Caco-2 (cell line): ENCODE measurements around the gene PHKB. TPM values are rescaled to one million over a fixed set of nuclear protein-coding genes. Genes with fewer than 3 reads are reported as not detected.

Source experiments
- BruUV-seq: library from RNA; stranded (reverse); fragments of 400-500 nt; replicated peaks from 2 replicates; lab custom pipeline; 2021; lab: Mats Ljungman, UMichigan
- CTCF ChIA-PET: fragments of 300-600 bp; sonication (Branson Sonifier 250); formaldehyde crosslinking; loops from one replicate; lab custom pipeline; 2022; ENCODE audit warnings: antibody characterized with exemption; lab: Charles Lee
- POLR2A ChIA-PET: fragments of 300-600 bp; sonication (Branson Sonifier 250); formaldehyde crosslinking; loops from one replicate; lab custom pipeline; 2022; ENCODE audit warnings: antibody characterized with exemption; lab: Charles Lee
- DNase-seq, 2 experiments: peaks; one replicate each; pipeline versions ENCODE4 v3.0.0 to v3.0.0-alpha.2; 2020 to 2022
- H3K27me3 ChIP-seq: replicated peaks from 2 replicates; pipeline ENCODE4 v1.6.0; 2011; ENCODE audit warnings: low read length; ENCODE audit not compliant: control insufficient read depth, insufficient read depth
- H3K36me3 ChIP-seq: 2 replicates; pipeline ENCODE4 v1.5.1; 2011; ENCODE audit warnings: low read length; ENCODE audit not compliant: control insufficient read depth, insufficient read depth
- H3K4me1 ChIP-seq: fragments of 250-450 bp; sonication (Bioruptor Pico); 2 replicates; pipeline ENCODE4 v1.5.1; 2020; ENCODE audit warnings: mild to moderate bottlenecking
- H3K4me3 ChIP-seq: 2 replicates; pipeline ENCODE4 v1.5.1; 2011; ENCODE audit warnings: low read depth, mild to moderate bottlenecking, control low read depth, low read length
- H3K9me3 ChIP-seq: fragments of 250-450 bp; sonication (Bioruptor Pico); 2 replicates; pipeline ENCODE4 v1.5.1; 2020; ENCODE audit warnings: mild to moderate bottlenecking, moderate library complexity
- H3K27ac Mint-ChIP-seq: one replicate; pipeline ENCODE4 v1.8.0; 2022; ENCODE audit warnings: mixed read lengths; ENCODE audit not compliant: unreplicated experiment
- H3K27me3 Mint-ChIP-seq: one replicate; pipeline ENCODE4 v1.8.0; 2022; ENCODE audit warnings: mixed read lengths; ENCODE audit not compliant: insufficient read depth, unreplicated experiment
- H3K36me3 Mint-ChIP-seq: one replicate; pipeline ENCODE4 v1.8.0; 2022; ENCODE audit warnings: mild to moderate bottlenecking, mixed read lengths; ENCODE audit not compliant: insufficient read depth, unreplicated experiment
- H3K4me1 Mint-ChIP-seq: one replicate; pipeline ENCODE4 v1.8.0; 2022; ENCODE audit warnings: low read depth, mixed read lengths; ENCODE audit not compliant: unreplicated experiment
- H3K4me3 Mint-ChIP-seq: one replicate; pipeline ENCODE4 v1.8.0; 2022; ENCODE audit warnings: mild to moderate bottlenecking, moderate library complexity, mixed read lengths; ENCODE audit not compliant: unreplicated experiment
- H3K9me3 Mint-ChIP-seq: one replicate; pipeline ENCODE4 v1.8.0; 2022; ENCODE audit warnings: mixed read lengths; ENCODE audit not compliant: unreplicated experiment
- intact Hi-C: fragments of 100-400 bp; cut with micrococcal nuclease; formaldehyde crosslinking; loops from one replicate; pipeline ENCODE4 v1.10.0; 2022; ENCODE audit not compliant: unreplicated experiment
- total RNA-seq: library from RNA; stranded (reverse); gene quantifications from 2 replicates; pipeline ENCODE4 v1.2.3, GENCODE V29; 2022
- TF ChIP-seq, protein P1 (sequence below), 2 experiments: fragments of 200-600 bp in 1 of 2; IDR thresholded peaks; 1 replicate in 1 of 2; 2 replicates in 1 of 2; pipeline versions ENCODE4 v1.5.1 to v1.8.0; 2011 to 2022; ENCODE audit warnings: antibody characterized with exemption in 1 of 2, control low read depth in 1 of 2, inconsistent platforms in 1 of 2, low read depth in 1 of 2, low read length in 1 of 2, mild to moderate bottlenecking in 1 of 2, moderate library complexity in 1 of 2; ENCODE audit not compliant: insufficient read depth in 1 of 2, severe bottlenecking in 1 of 2, unreplicated experiment in 1 of 2

Gene PHKB
- total RNA-seq, 1 experiment from 2014 or later, result 74.2 TPM

- H3K9me3 Mint-ChIP-seq, result peaks cover 4% of the 10 kb centered on the region
- CTCF ChIA-PET, result no interaction called here
- Histone ChIP-seq H3K4me3 (no peak overlapping the region), H3K4me1 (peaks cover 8% of the 10 kb centered on the region), H3K36me3 (no peaks in the 10 kb centered on the region), H3K9me3 (no peaks in the 10 kb centered on the region), H3K27me3 (no peaks in the 10 kb centered on the region)
- H3K36me3 Mint-ChIP-seq, result no peaks in the 10 kb centered on the region
- BruUV-seq, result no TSS peak
- intact Hi-C loops, result no loop called here
- TF ChIP-seq, protein P1, sequence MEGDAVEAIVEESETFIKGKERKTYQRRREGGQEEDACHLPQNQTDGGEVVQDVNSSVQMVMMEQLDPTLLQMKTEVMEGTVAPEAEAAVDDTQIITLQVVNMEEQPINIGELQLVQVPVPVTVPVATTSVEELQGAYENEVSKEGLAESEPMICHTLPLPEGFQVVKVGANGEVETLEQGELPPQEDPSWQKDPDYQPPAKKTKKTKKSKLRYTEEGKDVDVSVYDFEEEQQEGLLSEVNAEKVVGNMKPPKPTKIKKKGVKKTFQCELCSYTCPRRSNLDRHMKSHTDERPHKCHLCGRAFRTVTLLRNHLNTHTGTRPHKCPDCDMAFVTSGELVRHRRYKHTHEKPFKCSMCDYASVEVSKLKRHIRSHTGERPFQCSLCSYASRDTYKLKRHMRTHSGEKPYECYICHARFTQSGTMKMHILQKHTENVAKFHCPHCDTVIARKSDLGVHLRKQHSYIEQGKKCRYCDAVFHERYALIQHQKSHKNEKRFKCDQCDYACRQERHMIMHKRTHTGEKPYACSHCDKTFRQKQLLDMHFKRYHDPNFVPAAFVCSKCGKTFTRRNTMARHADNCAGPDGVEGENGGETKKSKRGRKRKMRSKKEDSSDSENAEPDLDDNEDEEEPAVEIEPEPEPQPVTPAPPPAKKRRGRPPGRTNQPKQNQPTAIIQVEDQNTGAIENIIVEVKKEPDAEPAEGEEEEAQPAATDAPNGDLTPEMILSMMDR (IDR thresholded peaks at IDR 0.05; ENCODE audit: insufficient read depth in 1 of 2, low read depth in 1 of 2, low read length in 1 of 2, severe bottlenecking in 1 of 2, unreplicated experiment in 1 of 2), result no peak
- no peaks in the 10 kb centered on the region for H3K27me3 Mint-ChIP-seq
- no peak overlapping the region for H3K4me3 Mint-ChIP-seq
- no peak overlapping the region for H3K27ac Mint-ChIP-seq
- no peak for DNase-seq
- H3K4me1 Mint-ChIP-seq, result peaks cover 6% of the 10 kb centered on the region
- POLR2A ChIA-PET, result no interaction called here
These were observed 258.6 kb downstream of the PHKB start for GRCh38 chr16:47719713-47720112.

GRCh38 chr16:47721006-47721637 is 260.0 kb downstream of the PHKB start:
- intact Hi-C loops, result no loop called here
- BruUV-seq, result no TSS peak
- Histone ChIP-seq H3K36me3 (no peaks in the 10 kb centered on the region), H3K4me3 (no peak overlapping the region), H3K4me1 (peaks cover 16% of the 10 kb centered on the region), H3K27me3 (no peaks in the 10 kb centered on the region), H3K9me3 (no peaks in the 10 kb centered on the region)
- no peak overlapping the region for H3K4me3 Mint-ChIP-seq
- no peaks in the 10 kb centered on the region for H3K9me3 Mint-ChIP-seq
- POLR2A ChIA-PET, result no interaction called here
- peaks cover 4% of the 10 kb centered on the region for H3K36me3 Mint-ChIP-seq
- CTCF ChIA-PET, result no interaction called here
- no peak for DNase-seq
- no peak overlapping the region for H3K27ac Mint-ChIP-seq
- H3K4me1 Mint-ChIP-seq, result peaks cover 14% of the 10 kb centered on the region
- TF ChIP-seq, protein P1 (IDR thresholded peaks at IDR 0.05; ENCODE audit: insufficient read depth in 1 of 2, low read depth in 1 of 2, low read length in 1 of 2, severe bottlenecking in 1 of 2, unreplicated experiment in 1 of 2), result no peak
- H3K27me3 Mint-ChIP-seq, result no peaks in the 10 kb centered on the region

GRCh38 chr16:47722046-47722445 is 260.9 kb downstream of the PHKB start:
- Histone ChIP-seq H3K27me3 (no peaks in the 10 kb centered on the region), H3K36me3 (no peaks in the 10 kb centered on the region), H3K4me3 (no peak overlapping the region), H3K9me3 (no peaks in the 10 kb centered on the region), H3K4me1 (peaks cover 10% of the 10 kb centered on the region)
- DNase-seq, result no peak
- intact Hi-C loops, result no loop called here
- ChIA-PET POLR2A (no interaction called here), CTCF (no interaction called here)
- TF ChIP-seq, protein P1 (IDR thresholded peaks at IDR 0.05; ENCODE audit: insufficient read depth in 1 of 2, low read depth in 1 of 2, low read length in 1 of 2, severe bottlenecking in 1 of 2, unreplicated experiment in 1 of 2), result no peak
- Mint-ChIP-seq H3K4me1 (peaks cover 12% of the 10 kb centered on the region), H3K4me3 (no peak overlapping the region), H3K27me3 (no peaks in the 10 kb centered on the region), H3K27ac (no peak overlapping the region), H3K36me3 (peaks cover 7% of the 10 kb centered on the region), H3K9me3 (no peaks in the 10 kb centered on the region)
- no TSS peak for BruUV-seq
